DND-41 (cell line): ENCODE results near the gene DACT1.

Experiments
- ATAC-seq: fragments of 200-7000 bp; cut with Tn5 transposase; 3 replicates; pipeline ENCODE4 v1.9.1; 2021; ENCODE audit warnings: low read depth; ENCODE audit not compliant: insufficient read depth
- DNase-seq: peaks from one replicate; pipeline ENCODE4 v3.0.0-alpha.2; 2020
- H2AFZ ChIP-seq: 2 replicates; pipeline ENCODE4 v1.6.0; 2012; ENCODE audit warnings: low read depth, low read length
- H3K27ac ChIP-seq: 2 replicates; pipeline ENCODE4 v1.5.1; 2012; ENCODE audit warnings: low read length, inconsistent platforms
- H3K27me3 ChIP-seq: fragments of 200-600 bp; sonication (generic); 2 replicates; pipeline ENCODE4 v1.6.0; 2012; ENCODE audit warnings: low read length, mild to moderate bottlenecking, inconsistent platforms; ENCODE audit not compliant: insufficient read depth, poor library complexity
- H3K36me3 ChIP-seq: 2 replicates; pipeline ENCODE4 v1.5.1; 2012; ENCODE audit warnings: low read length, inconsistent platforms; ENCODE audit not compliant: insufficient read depth
- H3K4me1 ChIP-seq: 2 replicates; pipeline ENCODE4 v1.5.1; 2012; ENCODE audit warnings: mild to moderate bottlenecking, low read length; ENCODE audit not compliant: insufficient read depth
- H3K4me2 ChIP-seq: 2 replicates; pipeline ENCODE4 v1.6.0; 2012; ENCODE audit warnings: mild to moderate bottlenecking, moderate library complexity, low read length, inconsistent platforms; ENCODE audit not compliant: insufficient read depth
- H3K4me3 ChIP-seq, 2 experiments: fragments of 200-600 bp in 1 of 2; shearing (Covaris generic) in 1 of 2; 2 replicates each; pipeline ENCODE4 v1.5.1; 2012 to 2016; ENCODE audit warnings: inconsistent platforms in 2 of 2, low read length in 2 of 2, mild to moderate bottlenecking in 2 of 2, low read depth in 1 of 2, moderate library complexity in 1 of 2
- H3K79me2 ChIP-seq: 2 replicates; pipeline ENCODE4 v1.6.0; 2012; ENCODE audit warnings: low read length, inconsistent platforms; ENCODE audit not compliant: insufficient read depth
- H3K9ac ChIP-seq: 2 replicates; pipeline ENCODE4 v1.6.0; 2012; ENCODE audit warnings: low read depth, mild to moderate bottlenecking, inconsistent platforms, low read length, moderate library complexity
- H3K9me3 ChIP-seq: 2 replicates; pipeline ENCODE4 v1.5.1; 2012; ENCODE audit warnings: low read length, moderate library complexity, mild to moderate bottlenecking, inconsistent platforms; ENCODE audit not compliant: insufficient read depth, severe bottlenecking
- H4K20me1 ChIP-seq: 2 replicates; pipeline ENCODE4 v1.6.0; 2012; ENCODE audit warnings: low read length; ENCODE audit not compliant: insufficient read depth
- EZH2 ChIP-seq: IDR thresholded peaks from 3 replicates; pipeline ENCODE4 v1.6.1; 2012; ENCODE audit warnings: borderline replicate concordance, low read depth, mild to moderate bottlenecking, moderate library complexity, low read length, inconsistent platforms; ENCODE audit not compliant: severe bottlenecking
- TF ChIP-seq, protein P1 (sequence below): IDR thresholded peaks from 2 replicates; pipeline ENCODE4 v1.5.1; 2012; ENCODE audit warnings: borderline replicate concordance, low read length, moderate library complexity, mild to moderate bottlenecking; ENCODE audit not compliant: poor library complexity, severe bottlenecking; ENCODE audit errors: extremely low read depth

DACT1 gene

GRCh38 chr14:58656671-58657411 is 19.1 kb downstream of the DACT1 start:
- Histone ChIP-seq H4K20me1 (no peaks in the 10 kb centered on the region), H3K36me3 (no peaks in the 10 kb centered on the region), H3K27ac (no peak overlapping the region), H3K9me3 (no peaks in the 10 kb centered on the region), H3K27me3 (peaks cover 6% of the 10 kb centered on the region), H3K4me1 (0 out of 2 replicates have a peak, but pooled peaks cover 3% of the 10 kb centered on the region), H2AFZ (no peak overlapping the region), H3K4me2 (no peak overlapping the region), H3K4me3 (no peak overlapping the region), H3K79me2 (no peaks in the 10 kb centered on the region), H3K9ac (no peak overlapping the region)
- ATAC-seq (no peak), DNase-seq (no peak)
- TF ChIP-seq, protein P1, sequence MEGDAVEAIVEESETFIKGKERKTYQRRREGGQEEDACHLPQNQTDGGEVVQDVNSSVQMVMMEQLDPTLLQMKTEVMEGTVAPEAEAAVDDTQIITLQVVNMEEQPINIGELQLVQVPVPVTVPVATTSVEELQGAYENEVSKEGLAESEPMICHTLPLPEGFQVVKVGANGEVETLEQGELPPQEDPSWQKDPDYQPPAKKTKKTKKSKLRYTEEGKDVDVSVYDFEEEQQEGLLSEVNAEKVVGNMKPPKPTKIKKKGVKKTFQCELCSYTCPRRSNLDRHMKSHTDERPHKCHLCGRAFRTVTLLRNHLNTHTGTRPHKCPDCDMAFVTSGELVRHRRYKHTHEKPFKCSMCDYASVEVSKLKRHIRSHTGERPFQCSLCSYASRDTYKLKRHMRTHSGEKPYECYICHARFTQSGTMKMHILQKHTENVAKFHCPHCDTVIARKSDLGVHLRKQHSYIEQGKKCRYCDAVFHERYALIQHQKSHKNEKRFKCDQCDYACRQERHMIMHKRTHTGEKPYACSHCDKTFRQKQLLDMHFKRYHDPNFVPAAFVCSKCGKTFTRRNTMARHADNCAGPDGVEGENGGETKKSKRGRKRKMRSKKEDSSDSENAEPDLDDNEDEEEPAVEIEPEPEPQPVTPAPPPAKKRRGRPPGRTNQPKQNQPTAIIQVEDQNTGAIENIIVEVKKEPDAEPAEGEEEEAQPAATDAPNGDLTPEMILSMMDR: no peak
- TF ChIP-seq EZH2: no peak

GRCh38 chr14:58659061-58659460 is 21.3 kb downstream of the DACT1 start:
- H3K9ac ChIP-seq: no peak overlapping the region
- no peak for TF ChIP-seq EZH2
- TF ChIP-seq, protein P1: no peak
- ATAC-seq: no peak

DNA sequence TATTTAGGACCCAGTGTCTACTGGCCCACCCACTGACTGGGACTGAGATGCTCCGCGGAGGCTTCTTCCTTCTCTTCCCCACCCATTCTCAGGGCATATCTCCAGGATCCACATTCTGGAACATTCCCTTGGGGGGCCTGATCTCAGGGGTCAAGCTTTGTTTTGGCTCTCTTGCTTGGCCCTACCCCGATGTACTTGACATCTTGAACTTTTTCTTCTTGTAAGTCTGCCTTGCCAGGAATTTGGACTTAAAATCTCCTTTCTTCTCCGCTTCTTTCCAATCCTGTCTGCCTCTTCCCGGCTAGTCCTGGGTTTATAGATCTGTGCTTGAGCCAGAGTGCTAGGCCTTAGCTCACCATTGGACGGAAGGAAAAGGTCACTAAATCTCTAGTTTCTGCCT is 22.1 kb downstream of the DACT1 start:
- no peak for ATAC-seq

More at GRCh38 chr14:58659061-58659460, 21.3 kb downstream of the DACT1 start:
- DNase-seq: no peak
- no peaks in the 10 kb centered on the region for H4K20me1 ChIP-seq
- no peak overlapping the region for H3K4me2 ChIP-seq
- no peaks in the 10 kb centered on the region for H3K36me3 ChIP-seq
- no peak overlapping the region for H3K27ac ChIP-seq
- H3K27me3 ChIP-seq: peaks cover 6% of the 10 kb centered on the region
- no peak overlapping the region for H2AFZ ChIP-seq
- H3K4me1 ChIP-seq: 0 out of 2 replicates have a peak, but pooled peaks cover 6% of the 10 kb centered on the region
- no peaks in the 10 kb centered on the region for H3K9me3 ChIP-seq
- no peak overlapping the region for H3K4me3 ChIP-seq
- no peaks in the 10 kb centered on the region for H3K79me2 ChIP-seq

More for the DNA sequence above, 22.1 kb downstream of the DACT1 start:
- peaks cover 6% of the 10 kb centered on the region for H3K27me3 ChIP-seq
- TF ChIP-seq, protein P1: no peak
- no peak for TF ChIP-seq EZH2
- no peaks in the 10 kb centered on the region for H4K20me1 ChIP-seq
- H3K79me2 ChIP-seq: no peaks in the 10 kb centered on the region
- no peak overlapping the region for H3K4me2 ChIP-seq
- H3K9me3 ChIP-seq: no peaks in the 10 kb centered on the region
- 0 out of 2 replicates have a peak, but pooled peaks cover 6% of the 10 kb centered on the region for H3K4me1 ChIP-seq
- no peak overlapping the region for H2AFZ ChIP-seq
- no peak for DNase-seq
- no peak overlapping the region for H3K4me3 ChIP-seq
- no peaks in the 10 kb centered on the region for H3K36me3 ChIP-seq
- H3K27ac ChIP-seq: no peak overlapping the region
- no peak overlapping the region for H3K9ac ChIP-seq
